Spleen (tissue), 11 donors: ENCODE data around the gene PLCD1. TPM values are rescaled to one million over a fixed set of nuclear protein-coding genes. Genes with fewer than 3 reads are reported as not detected.

Source experiments
- DNase-seq: peaks from one replicate; pipeline ENCODE4 v3.0.0-alpha.2; 2020
- H3K27ac ChIP-seq, 8 donors: fragments of 200-600 bp; sonication (generic) in 7 of 8; 1 replicate in 4 of 8; 2 replicates in 4 of 8; pipeline versions ENCODE4 v1.5.0 to v1.8.0; 2016 to 2021; ENCODE audit warnings: inconsistent platforms in 4 of 8, mild to moderate bottlenecking in 4 of 8, moderate library complexity in 1 of 8
- H3K27me3 ChIP-seq, 7 donors: fragments of 200-600 bp; sonication (generic) in 6 of 7; replicated peaks in 1 of 7; 1 replicate in 4 of 7; 2 replicates in 3 of 7; pipeline versions ENCODE4 v1.5.0 to v1.8.0; 2016 to 2021; ENCODE audit warnings: inconsistent platforms in 3 of 7, mild to moderate bottlenecking in 1 of 7
- H3K36me3 ChIP-seq, 6 donors: fragments of 200-600 bp; sonication (generic) in 5 of 6; 1 replicate in 4 of 6; 2 replicates in 2 of 6; pipeline versions ENCODE4 v1.5.0 to v1.8.0; 2016 to 2021; ENCODE audit warnings: inconsistent platforms in 2 of 6
- H3K4me1 ChIP-seq, 6 donors: fragments of 200-600 bp; sonication (generic) in 5 of 6; 1 replicate in 3 of 6; 2 replicates in 3 of 6; pipeline versions ENCODE4 v1.5.0 to v1.8.0; 2016 to 2021; ENCODE audit warnings: inconsistent platforms in 3 of 6
- H3K4me3 ChIP-seq, 8 donors: fragments of 200-600 bp; sonication (generic) in 7 of 8; 1 replicate in 4 of 8; 2 replicates in 4 of 8; pipeline versions ENCODE4 v1.5.0 to v1.8.0; 2016 to 2021; ENCODE audit warnings: inconsistent platforms in 4 of 8, mild to moderate bottlenecking in 4 of 8, moderate library complexity in 2 of 8
- H3K9me3 ChIP-seq, 8 donors: fragments of 200-600 bp; sonication (generic) in 7 of 8; 1 replicate in 4 of 8; 2 replicates in 4 of 8; pipeline versions ENCODE4 v1.5.0 to v1.8.0; 2016 to 2021; ENCODE audit warnings: inconsistent platforms in 4 of 8
- CTCF ChIP-seq, 11 experiments: fragments of 200-600 bp in 7 of 11; fragments of 450-650 bp in 4 of 11; sonication (generic) in 4 of 11; IDR thresholded peaks in 8 of 11; conservative IDR thresholded peaks in 3 of 11; 1 replicate in 7 of 11; 2 replicates in 4 of 11; pipeline versions ENCODE4 v1.4.0 to v1.8.0; 2016 to 2021; ENCODE audit warnings: antibody characterized with exemption in 11 of 11, inconsistent platforms in 4 of 11, mild to moderate bottlenecking in 1 of 11
- POLR2A ChIP-seq, 3 donors: fragments of 450-650 bp; IDR thresholded peaks; one replicate each; pipeline ENCODE4 v1.5.1; 2017; ENCODE audit warnings: antibody characterized with exemption in 3 of 3, mild to moderate bottlenecking in 1 of 3
- POLR2AphosphoS5 ChIP-seq, 3 donors: sonication (generic); formaldehyde crosslinking; IDR thresholded peaks; one replicate each; pipeline ENCODE4 v1.5.1; 2017; ENCODE audit warnings: antibody characterized with exemption in 3 of 3
- WGBS, 5 donors: extraction: QIAGEN DNeasy Blood & Tissue Kit in 3 of 5; methylation state at CpG; one replicate each; pipeline versions ENCODE4 v1.1.5 to v1.1.7; 2013 to 2018; 5-methylcytosine and 5-hydroxymethylcytosine counted together
- intact Hi-C: fragments of 100-400 bp; cut with DNase I; formaldehyde crosslinking; loops from one replicate; pipeline ENCODE4 v1.15.0; 2023; ENCODE audit warnings: low total_unique reads
- polyA plus RNA-seq, 3 donors: library from polyadenylated mRNA; stranded (reverse); fragments of 200-250 nt; gene quantifications; one replicate each; pipeline ENCODE4 v1.2.1, GENCODE V29; 2013
- total RNA-seq, 7 donors: library from RNA; depleted of rRNA in 3 of 7; stranded (reverse); fragments of >200 nt in 3 of 7; fragmentation: NEBNext Ultra II Directional in 4 of 7; extraction: Animal tissue kit (Norgen Biotek cat#: 25700) in 4 of 7; gene quantifications; one replicate each; pipeline versions ENCODE4 v1.1.0 to v1.2.1, GENCODE V29; 2016 to 2021
- donor health status: healthy with polysubstance abuse.
- donor health status: DM: no; HTN: no; CAD: no; lungs with moderate emphysema.
- donor health status: DM: no; HTN: no; CAD: no.
- donor health status: Bipolar disorder and iron deficiency.
- donor health status: healthy.
- donor health status: DM: no; HTN: no; CAD: no.
- donor health status: DM: yes; HTN: yes; CAD: no.

Gene PLCD1
- total and polyA plus RNA-seq, 10 donors: 11.8 to 24.0 (median 18.8) TPM

- Histone ChIP-seq H3K4me3 (no peak overlapping the region), H3K27me3 (no peaks in the 10 kb centered on the region), H3K9me3 (no peaks in the 10 kb centered on the region), H3K4me1 (peaks cover 0 to 54% (median 3%) of the 10 kb centered on the region in 6 donors), H3K27ac (peak overlapping the region in 1 of 8 donors; percentile 47), H3K36me3 (peaks cover 0 to 38% (median 0%) of the 10 kb centered on the region in 6 donors)
- intact Hi-C loops: no loop called here
- TF ChIP-seq POLR2A (IDR thresholded peaks at IDR 0.05) (no peak), CTCF (IDR thresholded peaks at IDR 0.05 in 8 of 11, conservative IDR thresholded peaks at IDR 0.05 in 3 of 11) (no peak), POLR2AphosphoS5 (IDR thresholded peaks at IDR 0.05) (no peak)
- WGBS, 5 donors: 71 to 97% (median 85%) methylated on average over 6 to 7 of the region's 7 CpGs
- peak; percentile 43 for DNase-seq
Observed at GRCh38 chr3:37984596-37984995, 44.8 kb downstream of the PLCD1 start.

GRCh38 chr3:37984051-37984450 is 45.4 kb downstream of the PLCD1 start:
- H3K27ac ChIP-seq: peak overlapping the region in 1 of 8 donors; percentile 47
- H3K36me3 ChIP-seq: peaks cover 0 to 38% (median 0%) of the 10 kb centered on the region in 6 donors
- DNase-seq: no peak
- H3K4me3 ChIP-seq: no peak overlapping the region
- no peaks in the 10 kb centered on the region for H3K9me3 ChIP-seq
- WGBS, 5 donors: 58 to 84% (median 65%) methylated on average over 7 of the region's 7 CpGs
- H3K4me1 ChIP-seq: peaks cover 0 to 58% (median 3%) of the 10 kb centered on the region in 6 donors
- TF ChIP-seq POLR2A (IDR thresholded peaks at IDR 0.05) (no peak), POLR2AphosphoS5 (IDR thresholded peaks at IDR 0.05) (no peak), CTCF (IDR thresholded peaks at IDR 0.05 in 8 of 11, conservative IDR thresholded peaks at IDR 0.05 in 3 of 11) (no peak)
- no peaks in the 10 kb centered on the region for H3K27me3 ChIP-seq
- intact Hi-C loops: no loop called here

- Histone ChIP-seq H3K27me3 (no peaks in the 10 kb centered on the region), H3K36me3 (peaks cover 0 to 38% (median 0%) of the 10 kb centered on the region in 6 donors), H3K9me3 (no peaks in the 10 kb centered on the region), H3K4me3 (no peak overlapping the region), H3K4me1 (peaks cover 0 to 45% (median 3%) of the 10 kb centered on the region in 6 donors), H3K27ac (peak overlapping the region in 1 of 8 donors; percentile 15)
- intact Hi-C loops: no loop called here
- WGBS, 5 donors: 30 to 70% (median 57%) methylated on average over 1 of the region's 1 CpG
- DNase-seq: no peak
- no peak for TF ChIP-seq POLR2A (IDR thresholded peaks at IDR 0.05)
- no peak for TF ChIP-seq CTCF (IDR thresholded peaks at IDR 0.05 in 8 of 11, conservative IDR thresholded peaks at IDR 0.05 in 3 of 11)
- no peak for TF ChIP-seq POLR2AphosphoS5 (IDR thresholded peaks at IDR 0.05)
Observed at GRCh38 chr3:37982331-37982730, 47.1 kb downstream of the PLCD1 start.

GRCh38 chr3:37981348-37981664 is 48.1 kb downstream of the PLCD1 start:
- intact Hi-C loops: no loop called here
- Histone ChIP-seq H3K27me3 (no peaks in the 10 kb centered on the region), H3K9me3 (no peaks in the 10 kb centered on the region), H3K27ac (peak overlapping the region in 1 of 8 donors; percentile 83), H3K36me3 (peaks cover 0 to 44% (median 2%) of the 10 kb centered on the region in 6 donors), H3K4me1 (peaks cover 0 to 38% (median 3%) of the 10 kb centered on the region in 6 donors), H3K4me3 (no peak overlapping the region)
- TF ChIP-seq POLR2A (IDR thresholded peaks at IDR 0.05) (no peak), CTCF (IDR thresholded peaks at IDR 0.05 in 8 of 11, conservative IDR thresholded peaks at IDR 0.05 in 3 of 11) (no peak), POLR2AphosphoS5 (IDR thresholded peaks at IDR 0.05) (no peak)
- 80 to 96% (median 91%) methylated on average over 2 of the region's 2 CpGs for WGBS, 5 donors
- DNase-seq: no peak
